HG03378 (cell line): ENCODE measurements around the gene GPD1.

ENCODE experiments used
- ATAC-seq: cut with Tn5 transposase; IDR thresholded peaks from one replicate; pipeline ENCODE4 v1.9.1; 2021; ENCODE audit warnings: mild to moderate bottlenecking, moderate library complexity; ENCODE audit not compliant: unreplicated experiment

Gene GPD1

DNA sequence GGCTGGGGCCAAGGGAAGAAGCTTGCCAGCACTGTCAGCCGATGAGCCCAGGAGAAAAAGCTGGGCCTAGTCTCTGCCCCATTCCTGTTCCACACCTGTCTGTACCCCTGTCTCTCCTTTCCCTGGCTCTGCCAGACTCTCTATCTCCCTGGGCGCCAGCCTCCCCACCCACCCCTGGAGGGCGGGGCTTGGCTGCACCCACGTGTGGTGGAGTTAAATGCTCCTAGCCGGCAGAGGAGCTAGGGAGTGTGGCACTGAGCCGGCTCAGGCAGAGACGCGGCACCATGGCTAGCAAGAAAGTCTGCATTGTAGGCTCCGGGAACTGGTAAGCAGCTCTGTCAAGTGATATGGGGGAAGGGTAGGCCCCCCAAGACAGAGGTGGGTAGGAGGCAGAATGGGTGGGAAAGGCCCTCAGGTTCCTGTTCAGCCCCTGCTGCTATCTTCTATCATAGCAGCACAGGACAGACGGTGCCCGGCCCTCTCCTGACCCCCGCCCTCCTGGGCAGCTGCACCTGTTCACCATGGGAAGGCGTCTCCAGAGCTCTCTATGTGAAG is at the start of gene GPD1:
TSS of gene GPD1 (plus strand) at position 242 of the 555 bp plus-strand sequence. CDS start at position 285, 43 bp downstream.
- no peak for ATAC-seq

DNA sequence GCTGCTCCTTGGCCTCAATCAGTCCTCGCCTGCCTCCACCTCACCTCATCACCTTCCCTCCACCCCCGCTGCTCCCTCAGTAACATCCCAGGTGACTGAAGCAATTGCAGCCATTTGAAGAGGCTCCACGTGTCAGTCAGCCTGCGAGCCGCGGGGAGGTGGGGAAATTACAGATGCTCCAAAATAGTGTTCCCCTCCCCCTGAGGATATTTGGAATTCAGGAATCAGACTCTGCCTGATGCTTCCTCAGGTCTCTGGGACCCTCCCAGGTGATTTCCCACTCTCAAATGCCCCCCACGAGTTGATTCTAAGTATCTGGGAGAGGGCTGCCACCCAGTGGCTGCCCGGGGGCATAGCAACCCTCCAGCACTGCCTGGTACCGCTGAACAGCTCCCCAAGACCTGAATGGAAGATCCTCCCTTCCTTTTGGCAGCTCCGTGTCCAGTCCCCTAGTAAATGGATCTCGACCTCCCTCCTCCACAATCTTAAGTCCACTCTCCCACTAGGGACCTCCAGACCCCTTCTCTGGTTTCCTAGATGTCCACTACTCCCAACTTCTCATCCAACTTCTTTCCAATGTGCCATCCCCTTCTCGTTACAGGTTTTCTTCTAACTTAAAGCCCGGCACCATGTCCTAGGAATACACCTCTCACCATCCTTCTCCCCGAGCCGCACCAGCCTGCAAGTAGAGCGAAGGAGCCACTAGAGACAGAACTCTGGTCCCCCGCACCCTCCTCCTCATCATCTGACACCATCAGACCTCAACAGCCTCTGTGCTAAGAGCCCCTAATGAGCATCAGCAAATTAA is 47.8 kb upstream of the GPD1 start:
- ATAC-seq: no peak

DNA sequence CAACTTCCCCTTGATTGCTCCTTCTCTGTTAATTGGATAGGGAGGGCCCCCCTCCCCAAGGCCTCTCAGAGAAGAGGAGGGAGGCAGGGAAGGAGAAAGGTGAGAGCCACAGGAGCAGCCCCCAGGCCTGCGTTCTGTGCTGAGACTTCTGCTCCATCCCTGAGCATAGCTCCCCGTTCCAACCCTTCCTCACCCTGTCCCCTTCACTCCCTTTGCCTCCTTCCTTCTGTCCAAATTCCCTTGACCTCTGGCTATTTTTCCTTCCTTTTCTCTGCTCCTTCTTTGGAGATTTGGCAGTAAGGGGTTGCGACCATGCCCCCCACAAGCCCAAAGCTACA is 47.2 kb upstream of the GPD1 start:
- no peak for ATAC-seq

- ATAC-seq: no peak
These were observed 46.6 kb upstream of the GPD1 start, which contains the start of gene ASIC1 for GRCh38 chr12:50057000-50057841. Gene ASIC1, plus strand, starts transcription at chr12:50057596. Its CDS starts 1,171 bp downstream, at chr12:50058767.

GRCh38 chr12:50057896-50058670 is 45.7 kb upstream of the GPD1 start:
- ATAC-seq: no peak

DNA sequence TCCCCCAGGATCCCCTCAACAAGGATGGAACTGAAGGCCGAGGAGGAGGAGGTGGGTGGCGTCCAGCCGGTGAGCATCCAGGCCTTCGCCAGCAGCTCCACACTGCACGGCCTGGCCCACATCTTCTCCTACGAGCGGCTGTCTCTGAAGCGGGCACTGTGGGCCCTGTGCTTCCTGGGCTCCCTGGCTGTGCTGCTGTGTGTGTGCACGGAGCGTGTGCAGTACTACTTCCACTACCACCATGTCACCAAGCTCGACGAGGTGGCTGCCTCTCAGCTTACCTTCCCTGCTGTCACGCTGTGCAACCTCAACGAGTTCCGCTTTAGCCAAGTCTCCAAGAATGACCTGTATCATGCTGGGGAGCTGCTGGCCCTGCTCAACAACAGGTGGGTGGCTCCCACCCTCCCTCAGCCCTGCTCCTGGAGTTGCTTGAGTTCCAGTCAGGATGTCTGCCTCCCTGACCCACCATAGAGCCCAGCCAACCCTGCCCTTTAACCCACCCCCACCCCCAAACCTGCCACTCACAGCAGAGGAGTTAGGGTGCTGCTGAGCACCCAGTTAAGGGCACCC is 45.0 kb upstream of the GPD1 start:
- ATAC-seq: no peak

DNA sequence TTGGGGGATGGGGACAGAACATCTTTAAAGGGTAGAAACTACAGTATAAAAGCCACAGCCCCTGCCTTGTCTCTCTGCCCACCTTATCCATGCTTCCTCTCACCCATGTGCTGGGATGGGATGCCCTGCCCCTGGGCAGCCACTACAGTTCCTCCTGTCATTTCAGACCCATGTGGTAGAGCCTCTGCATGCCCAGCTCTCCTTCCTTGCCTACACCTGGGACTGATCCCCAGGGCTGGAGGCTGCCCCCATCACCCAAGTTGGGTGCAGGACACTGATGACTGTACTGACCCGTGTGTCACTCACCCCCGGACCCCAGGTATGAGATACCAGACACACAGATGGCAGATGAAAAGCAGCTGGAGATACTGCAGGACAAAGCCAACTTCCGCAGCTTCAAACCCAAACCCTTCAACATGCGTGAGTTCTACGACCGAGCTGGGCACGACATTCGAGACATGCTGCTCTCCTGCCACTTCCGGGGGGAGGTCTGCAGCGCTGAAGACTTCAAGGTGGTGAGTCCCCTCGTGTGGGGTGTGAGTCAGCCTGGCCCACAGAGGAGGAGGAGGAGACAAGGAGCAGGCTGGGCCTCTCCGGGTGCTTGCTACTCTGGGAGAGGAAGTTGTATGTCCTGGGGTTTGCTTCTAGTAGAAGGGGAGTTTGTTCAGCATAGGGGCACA is 44.2 kb upstream of the GPD1 start:
- no peak for ATAC-seq

DNA sequence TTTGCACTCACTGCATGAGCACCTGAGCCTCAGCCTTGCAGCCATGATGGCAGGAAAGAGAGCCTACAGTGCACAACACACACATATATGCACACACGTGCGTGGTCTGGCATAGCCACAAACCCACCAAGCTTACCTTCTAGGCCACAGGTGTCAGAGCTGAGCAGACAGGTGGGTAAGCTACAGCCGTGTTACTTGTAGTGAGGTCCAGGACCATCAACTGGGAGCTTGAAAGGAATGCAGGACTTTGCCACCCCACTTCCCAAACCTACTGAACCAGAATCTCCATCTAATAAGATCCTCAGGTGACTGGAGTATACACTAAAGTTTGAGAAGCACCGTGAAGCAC is 43.7 kb upstream of the GPD1 start:
- ATAC-seq: no peak

- no peak for ATAC-seq
These were observed 42.6 kb upstream of the GPD1 start for GRCh38 chr12:50061171-50061570.

GRCh38 chr12:50061946-50062686 is 41.7 kb upstream of the GPD1 start:
- ATAC-seq: no peak

DNA sequence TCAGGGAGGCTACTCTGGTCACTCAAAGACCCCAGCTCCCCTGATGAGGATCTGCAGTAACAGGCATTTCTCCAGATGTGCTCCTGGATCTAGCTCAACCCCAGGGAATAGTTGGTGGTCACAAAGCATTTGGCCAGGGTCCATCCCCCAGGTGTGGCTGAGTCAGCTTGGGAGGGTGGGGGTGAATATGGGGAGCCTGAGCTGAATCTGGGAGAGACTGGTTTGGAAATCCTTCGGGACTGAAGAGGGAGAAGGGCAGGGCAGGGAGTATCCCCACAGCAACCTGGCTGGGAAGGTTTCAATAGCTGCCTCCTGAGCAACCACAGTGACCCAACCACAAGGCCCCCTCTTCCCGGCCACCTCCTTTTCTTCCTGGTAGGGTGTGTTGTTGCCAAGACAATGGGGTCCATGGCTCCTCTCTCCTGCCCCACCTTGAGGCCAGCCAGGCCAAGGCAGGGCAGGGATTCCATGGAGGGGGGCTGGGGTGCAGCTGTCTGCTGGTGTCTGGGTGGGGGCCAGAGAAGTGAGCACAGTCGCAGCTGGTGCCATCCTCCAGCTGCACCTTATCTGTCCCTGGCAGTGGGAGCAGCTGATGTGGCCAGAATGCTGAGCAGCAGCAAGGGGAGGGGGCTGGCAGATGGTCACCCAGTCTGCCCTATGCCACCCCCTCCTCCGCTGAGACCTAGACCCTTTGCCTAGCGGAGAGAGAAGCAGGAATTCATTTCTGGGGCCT is 40.9 kb upstream of the GPD1 start:
- ATAC-seq: no peak

- no peak for ATAC-seq
These were observed 38.0 kb upstream of the GPD1 start for GRCh38 chr12:50065726-50066310.

DNA sequence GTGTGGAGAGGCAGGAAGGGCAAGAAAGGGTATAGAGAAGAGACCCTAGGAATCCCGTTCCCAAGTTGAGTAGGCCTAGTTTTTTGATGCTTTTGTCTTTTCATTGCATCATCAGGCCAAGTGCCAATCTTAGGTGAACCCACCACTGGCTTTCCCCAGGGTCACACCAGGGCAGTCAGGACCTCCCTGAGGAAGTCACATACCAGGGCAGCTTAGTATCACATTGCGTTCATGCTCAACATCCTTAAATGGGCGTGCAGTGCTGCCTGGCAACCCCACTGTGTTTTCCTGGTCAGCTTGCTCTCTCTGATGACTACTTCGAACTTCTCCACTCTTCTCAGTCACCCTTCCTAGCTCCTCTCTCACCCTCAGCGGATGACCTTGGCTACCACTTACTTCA is 37.4 kb upstream of the GPD1 start:
- ATAC-seq: no peak

- no peak for ATAC-seq
These were observed 34.7 kb upstream of the GPD1 start for GRCh38 chr12:50069069-50069468.

DNA sequence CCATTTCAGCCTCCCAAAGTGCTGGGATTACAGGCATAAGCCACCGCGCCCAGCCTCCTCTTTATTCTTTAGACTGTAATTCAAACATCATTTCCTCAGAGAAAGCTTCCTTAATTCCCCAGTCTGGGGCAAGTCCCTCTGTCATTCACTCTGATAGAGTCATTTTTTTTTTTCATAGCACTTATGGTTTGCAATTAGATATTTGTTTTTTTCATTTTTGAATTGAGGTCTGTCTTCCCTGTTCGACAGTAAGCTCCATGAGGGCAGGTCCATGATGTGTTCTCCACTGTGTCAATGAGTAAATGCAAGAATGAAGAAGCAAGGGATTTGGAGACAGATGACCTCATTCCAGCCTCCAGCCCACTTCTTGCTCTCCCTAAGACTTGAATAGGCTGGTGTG is 34.3 kb upstream of the GPD1 start:
- no peak for ATAC-seq

- no peak for ATAC-seq
These were observed 33.3 kb upstream of the GPD1 start for GRCh38 chr12:50070314-50071060.

- ATAC-seq: no peak
These were observed 31.5 kb upstream of the GPD1 start for GRCh38 chr12:50072198-50072907.
